NB4 (cell line): ENCODE measurements around the gene RCL1.
A peak's percentile ranks its signal among the peaks of the same experiment; 100 is the strongest.

ENCODE experiments used
- DNase-seq: peaks from one replicate; pipeline ENCODE4 v3.0.0; 2010; ENCODE audit warnings: low read depth
- H3K4me3 ChIP-seq: one replicate; pipeline ENCODE4 v1.5.1; 2011; ENCODE audit warnings: mild to moderate bottlenecking, low read depth, low read length, moderate library complexity
- MYC ChIP-seq: IDR thresholded peaks from 2 replicates; pipeline ENCODE4 v1.6.1; 2011; ENCODE audit warnings: low read depth, low read length
- POLR2A ChIP-seq: IDR thresholded peaks from 2 replicates; pipeline ENCODE4 v1.6.1; 2011; ENCODE audit warnings: mild to moderate bottlenecking; ENCODE audit not compliant: insufficient read length; ENCODE audit errors: extremely low read depth
- TF ChIP-seq, protein P1 (sequence below): IDR thresholded peaks from one replicate; pipeline ENCODE4 v1.5.1; 2012; ENCODE audit warnings: low read depth, low read length
- TF ChIP-seq, protein P2 (sequence below): IDR thresholded peaks from 2 replicates; pipeline ENCODE4 v1.6.1; 2011; ENCODE audit warnings: low read depth, low read length

RCL1 gene

DNA sequence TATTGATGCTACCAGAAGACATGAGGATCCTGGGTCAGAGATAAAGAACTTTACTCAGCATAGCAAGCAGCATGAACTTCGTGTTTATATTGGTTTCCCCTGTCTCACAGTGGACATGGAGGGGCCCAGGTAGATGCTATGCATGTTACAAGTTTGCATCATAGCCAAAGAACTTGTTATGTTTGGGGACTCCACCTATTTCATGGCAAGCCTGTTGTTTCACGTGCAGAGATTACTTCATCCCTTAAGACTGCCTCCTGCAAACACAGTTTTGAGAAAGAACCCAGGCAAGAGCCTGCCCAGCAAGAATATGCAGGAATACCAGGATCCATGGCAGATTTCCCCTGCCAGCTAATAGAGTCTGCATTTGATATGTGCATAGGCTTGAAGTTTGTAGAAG, 68.4 kb downstream of the RCL1 start:
- H3K4me3 ChIP-seq, result no peak overlapping the region
- TF ChIP-seq, protein P1, sequence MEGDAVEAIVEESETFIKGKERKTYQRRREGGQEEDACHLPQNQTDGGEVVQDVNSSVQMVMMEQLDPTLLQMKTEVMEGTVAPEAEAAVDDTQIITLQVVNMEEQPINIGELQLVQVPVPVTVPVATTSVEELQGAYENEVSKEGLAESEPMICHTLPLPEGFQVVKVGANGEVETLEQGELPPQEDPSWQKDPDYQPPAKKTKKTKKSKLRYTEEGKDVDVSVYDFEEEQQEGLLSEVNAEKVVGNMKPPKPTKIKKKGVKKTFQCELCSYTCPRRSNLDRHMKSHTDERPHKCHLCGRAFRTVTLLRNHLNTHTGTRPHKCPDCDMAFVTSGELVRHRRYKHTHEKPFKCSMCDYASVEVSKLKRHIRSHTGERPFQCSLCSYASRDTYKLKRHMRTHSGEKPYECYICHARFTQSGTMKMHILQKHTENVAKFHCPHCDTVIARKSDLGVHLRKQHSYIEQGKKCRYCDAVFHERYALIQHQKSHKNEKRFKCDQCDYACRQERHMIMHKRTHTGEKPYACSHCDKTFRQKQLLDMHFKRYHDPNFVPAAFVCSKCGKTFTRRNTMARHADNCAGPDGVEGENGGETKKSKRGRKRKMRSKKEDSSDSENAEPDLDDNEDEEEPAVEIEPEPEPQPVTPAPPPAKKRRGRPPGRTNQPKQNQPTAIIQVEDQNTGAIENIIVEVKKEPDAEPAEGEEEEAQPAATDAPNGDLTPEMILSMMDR, result no peak
- TF ChIP-seq, protein P2, sequence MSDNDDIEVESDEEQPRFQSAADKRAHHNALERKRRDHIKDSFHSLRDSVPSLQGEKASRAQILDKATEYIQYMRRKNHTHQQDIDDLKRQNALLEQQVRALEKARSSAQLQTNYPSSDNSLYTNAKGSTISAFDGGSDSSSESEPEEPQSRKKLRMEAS, result no peak
- TF ChIP-seq POLR2A (no peak), MYC (no peak)
- DNase-seq, result no peak

DNA sequence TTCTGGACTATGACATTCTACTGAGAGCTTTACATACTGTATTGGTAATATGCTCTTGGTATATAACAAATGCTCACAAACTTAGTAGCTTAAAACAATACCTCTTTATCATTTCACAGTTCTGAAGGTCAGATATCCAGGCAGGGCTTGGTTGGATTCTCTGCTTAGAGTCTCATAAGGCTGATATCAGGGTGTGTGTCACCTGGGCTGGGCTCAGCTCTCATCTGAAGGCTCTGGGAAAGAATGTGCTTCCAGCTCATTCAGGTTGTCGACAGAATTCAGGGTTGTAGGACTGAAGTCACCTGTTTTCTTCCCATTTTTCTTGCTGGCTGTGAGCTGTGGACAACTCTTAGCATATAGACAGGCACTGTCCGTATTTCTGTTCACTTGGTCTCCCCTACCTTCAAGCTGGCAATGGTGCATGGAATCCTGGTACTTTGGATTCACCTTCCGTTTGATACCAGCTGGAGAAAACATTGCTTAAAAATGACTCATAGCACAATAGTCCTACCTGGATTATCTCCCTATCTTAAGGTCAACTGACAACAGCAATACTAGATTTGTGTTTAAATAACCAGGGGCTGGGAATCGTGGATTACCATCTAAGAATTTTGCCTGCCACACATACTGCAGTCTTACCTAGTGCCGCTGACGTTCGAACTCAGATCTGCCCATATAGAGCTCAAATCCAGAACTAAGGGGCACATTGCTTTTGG, 69.2 kb downstream of the RCL1 start:
- no peak for DNase-seq
- TF ChIP-seq, protein P2, result no peak
- TF ChIP-seq, protein P1, result no peak
- no peak for TF ChIP-seq POLR2A
- TF ChIP-seq MYC, result no peak

DNA sequence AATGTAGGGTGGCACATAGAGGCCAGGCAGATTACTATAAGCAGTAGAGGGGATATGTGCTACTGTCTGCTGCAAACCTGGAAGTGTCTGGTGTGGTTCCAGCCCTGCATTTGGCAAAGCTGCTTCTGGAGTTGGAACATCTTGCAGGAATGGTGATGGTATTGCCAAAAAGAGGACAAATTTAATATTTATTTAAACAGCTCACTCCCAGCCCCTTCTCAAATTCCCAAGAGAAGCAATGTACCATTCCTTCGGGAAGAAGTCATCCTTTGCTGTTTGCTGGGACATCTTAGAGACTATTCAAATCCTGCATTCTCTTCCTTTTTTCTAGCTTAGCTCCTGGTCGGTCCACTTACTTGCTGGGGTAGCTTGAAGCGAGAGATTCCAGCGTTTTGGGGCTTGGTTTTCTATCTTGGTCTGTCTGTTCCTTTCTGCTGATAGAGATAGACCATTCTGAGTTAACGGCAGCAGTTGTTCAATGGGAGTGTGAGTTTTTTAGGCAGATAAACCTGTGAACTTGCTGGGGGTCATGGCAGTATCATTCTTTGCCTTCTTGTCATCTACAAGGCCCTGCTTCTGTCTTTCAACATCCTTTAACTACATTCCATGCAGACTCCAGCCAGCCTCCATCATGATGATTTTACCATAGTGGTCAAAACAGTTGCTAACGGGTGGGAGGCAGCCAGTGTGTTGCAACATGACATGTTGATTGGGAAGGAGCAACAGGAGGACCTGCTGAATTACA, 69.9 kb downstream of the RCL1 start:
- DNase-seq, result peak; percentile 97
- TF ChIP-seq MYC, result peak; percentile 67
- no peak for TF ChIP-seq POLR2A
- TF ChIP-seq, protein P1, result no peak
- TF ChIP-seq, protein P2, result peak; percentile 64
- H3K4me3 ChIP-seq, result no peak overlapping the region

More for the DNA sequence above, 69.2 kb downstream of the RCL1 start:
- H3K4me3 ChIP-seq, result no peak overlapping the region

DNA sequence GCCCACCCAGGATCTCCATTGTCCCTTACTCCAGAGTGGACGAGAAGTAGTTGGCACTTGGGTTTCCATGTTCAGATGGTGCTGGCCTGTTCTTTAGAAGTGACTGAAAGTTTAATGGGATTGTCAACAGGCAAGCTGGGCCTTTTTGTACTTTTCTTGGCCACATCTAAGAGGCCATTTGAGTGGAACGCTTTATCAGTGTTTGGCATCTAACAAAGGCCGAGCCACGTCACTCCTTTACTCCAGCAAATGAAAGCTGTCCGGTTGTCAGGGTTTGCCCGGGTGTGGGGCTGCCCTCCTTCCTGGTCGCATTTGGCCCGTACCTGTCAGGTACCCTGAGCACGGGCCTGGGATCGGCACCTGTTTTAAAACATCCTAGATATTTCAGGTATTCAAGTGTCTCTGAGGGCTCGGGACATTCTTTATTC, 71.5 kb downstream of the RCL1 start:
- H3K4me3 ChIP-seq, result no peak overlapping the region
- TF ChIP-seq POLR2A (no peak), MYC (no peak)
- TF ChIP-seq, protein P1, result no peak
- TF ChIP-seq, protein P2, result no peak
- no peak for DNase-seq

DNA sequence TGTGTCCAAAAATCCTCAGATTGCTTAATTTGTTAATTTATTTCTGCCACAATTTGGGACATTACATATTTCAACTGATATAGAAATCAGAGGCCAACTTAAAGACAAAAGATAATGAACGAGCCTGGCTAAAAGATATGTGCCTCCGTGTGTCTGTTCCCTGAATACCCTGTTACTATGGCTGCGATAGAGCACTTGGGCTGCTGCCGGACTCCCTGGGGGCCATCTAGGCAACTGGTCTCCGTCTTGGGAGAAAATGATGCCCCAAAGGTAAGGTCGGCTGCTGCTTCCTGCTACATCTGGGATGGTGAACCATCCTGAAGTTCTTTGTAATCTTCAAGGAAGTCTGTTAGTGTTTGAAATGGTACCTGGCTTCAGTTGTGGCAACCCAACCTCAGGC, 72.0 kb downstream of the RCL1 start:
- DNase-seq, result no peak
- no peak overlapping the region for H3K4me3 ChIP-seq
- TF ChIP-seq, protein P2, result no peak
- TF ChIP-seq, protein P1, result no peak
- TF ChIP-seq MYC, result no peak
- TF ChIP-seq POLR2A, result no peak
